HG03097 (cell line): ENCODE measurements around the gene ZDHHC14.
"Not testable (repeated sequence)": the region's sequence is repeated elsewhere in the genome, so short reads cannot be mapped to it uniquely, and the experiment has no call there.

ENCODE experiments used
- ATAC-seq: cut with Tn5 transposase; IDR thresholded peaks from one replicate; pipeline ENCODE4 v1.9.1; 2021; ENCODE audit not compliant: unreplicated experiment, low FRiP score

The ZDHHC14 gene

DNA sequence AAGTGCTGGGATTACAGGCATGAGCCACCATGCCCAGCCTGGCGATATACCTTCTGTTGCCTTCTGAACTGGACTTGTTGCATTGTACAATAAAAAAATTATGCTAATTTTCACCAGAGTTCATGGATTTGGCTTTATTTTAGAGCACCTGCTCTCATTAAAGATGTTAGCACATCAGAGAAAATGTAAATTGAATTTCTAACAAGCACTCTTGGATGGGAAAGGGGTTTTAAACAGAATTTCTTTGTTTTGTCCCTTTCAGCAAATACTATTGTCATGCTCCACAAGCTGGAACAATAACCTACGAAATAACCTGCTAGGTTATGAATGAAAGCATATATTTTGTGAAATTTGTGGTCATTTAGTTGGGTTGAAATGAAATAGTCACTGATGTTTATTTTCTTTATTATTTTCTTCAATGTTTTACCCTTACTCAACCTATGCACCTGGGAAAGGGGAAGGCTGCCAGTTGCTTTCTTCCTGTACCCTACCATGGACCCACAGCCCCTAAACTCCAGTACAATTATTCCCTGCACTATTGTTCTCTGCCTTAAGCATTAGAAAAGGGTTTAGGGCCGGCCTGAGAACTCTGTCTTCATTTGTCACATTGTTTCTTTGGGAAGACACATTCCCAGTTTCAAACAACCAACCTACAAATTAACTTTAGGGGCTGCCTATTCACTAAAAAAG, 22.2 kb downstream of the ZDHHC14 start:
- ATAC-seq = no peak

DNA sequence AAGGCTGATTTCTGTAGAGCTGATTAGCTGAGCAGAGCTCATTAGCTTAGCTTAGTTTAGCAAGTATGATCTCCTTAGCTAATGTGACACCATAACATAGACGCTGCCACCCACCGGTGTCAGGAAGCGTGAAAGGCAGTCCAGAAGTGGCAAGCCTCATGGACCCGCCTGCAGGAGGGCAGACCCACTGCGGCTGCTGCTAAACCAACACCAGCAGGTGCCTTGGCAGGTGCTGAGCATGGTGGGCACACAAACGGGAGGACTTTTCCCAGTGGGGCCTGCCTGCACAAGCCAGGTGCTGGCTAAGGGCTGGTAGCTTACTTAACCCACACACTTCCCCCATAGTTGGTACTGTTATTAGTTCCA, 22.7 kb downstream of the ZDHHC14 start:
- no peak for ATAC-seq

DNA sequence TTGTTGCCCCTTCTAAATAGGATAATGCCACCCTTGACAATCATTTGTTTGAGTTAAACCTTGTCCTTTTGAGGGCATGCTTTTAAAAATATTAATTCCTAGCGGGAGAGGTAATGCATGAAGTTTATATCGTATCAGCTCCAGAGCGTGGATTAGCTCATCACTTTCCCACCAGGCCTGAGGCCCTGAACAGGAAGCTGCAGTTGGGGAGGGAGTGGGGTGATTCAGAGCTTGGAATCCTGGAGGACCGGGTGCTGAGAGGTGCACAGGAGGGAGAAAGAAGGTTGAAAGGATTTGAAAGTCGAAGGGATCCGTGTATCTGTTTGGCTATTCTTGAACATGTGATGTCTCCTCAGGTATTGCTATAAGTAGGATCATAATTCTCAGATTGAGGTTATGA, 25.0 kb downstream of the ZDHHC14 start:
- ATAC-seq = no peak

DNA sequence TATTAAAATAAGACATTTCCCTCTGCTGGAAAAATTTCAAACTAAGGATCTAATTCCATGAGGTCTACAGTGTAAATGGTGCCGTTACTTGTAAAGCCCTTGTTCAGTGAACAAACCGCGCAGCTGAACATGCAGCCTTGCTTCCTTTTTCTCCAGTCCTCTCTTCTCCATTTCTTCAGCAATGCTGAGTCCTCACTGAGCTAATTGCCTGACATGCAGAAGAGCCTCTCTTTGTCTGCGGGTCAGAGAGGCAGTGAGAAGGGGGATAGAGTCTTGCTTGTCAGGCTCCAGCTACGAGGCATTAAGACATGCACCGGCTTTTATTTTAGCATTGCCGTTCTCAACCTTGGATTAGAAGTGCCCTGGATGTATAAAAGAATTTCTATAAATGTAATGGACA, 25.7 kb downstream of the ZDHHC14 start:
- ATAC-seq = no peak

DNA sequence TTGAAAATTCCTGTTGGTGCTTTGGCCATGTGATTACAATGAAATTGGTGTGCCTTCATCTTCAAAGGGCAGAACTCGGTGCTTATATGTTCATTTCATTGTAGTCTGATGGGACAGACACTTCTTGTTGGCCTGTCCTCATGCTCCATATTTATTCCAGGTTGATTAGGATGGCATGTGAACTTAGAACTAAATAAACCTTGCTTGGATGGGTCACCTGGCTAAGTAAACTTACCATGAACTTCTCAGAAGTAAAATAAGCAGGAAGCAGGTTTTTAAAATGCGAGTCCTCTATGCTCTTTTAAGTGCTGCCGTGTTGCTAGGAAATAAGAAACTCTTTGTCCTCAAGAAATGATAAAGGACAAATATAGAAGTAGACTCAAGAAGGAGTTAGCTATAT, 26.7 kb downstream of the ZDHHC14 start:
- ATAC-seq = no peak

DNA sequence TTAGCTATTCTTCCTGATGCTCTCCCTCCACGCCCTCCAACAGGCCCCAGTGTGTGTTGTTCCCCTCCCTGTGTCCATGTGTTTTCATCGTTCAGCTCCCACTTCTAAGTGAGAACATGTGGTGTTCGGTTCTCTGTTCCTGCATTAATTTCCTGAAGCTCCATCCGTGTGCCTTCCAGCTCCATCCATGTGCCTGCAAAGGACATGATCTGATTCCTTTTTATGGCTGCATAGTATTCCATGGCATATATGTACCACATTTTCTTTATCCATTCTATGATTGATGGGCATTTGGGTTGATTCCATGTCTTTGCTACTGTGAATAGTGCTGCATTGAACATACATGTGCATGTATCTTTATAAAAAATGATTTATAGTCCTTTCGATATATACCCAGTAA, 27.4 kb downstream of the ZDHHC14 start:
- ATAC-seq = not testable (repeated sequence)

DNA sequence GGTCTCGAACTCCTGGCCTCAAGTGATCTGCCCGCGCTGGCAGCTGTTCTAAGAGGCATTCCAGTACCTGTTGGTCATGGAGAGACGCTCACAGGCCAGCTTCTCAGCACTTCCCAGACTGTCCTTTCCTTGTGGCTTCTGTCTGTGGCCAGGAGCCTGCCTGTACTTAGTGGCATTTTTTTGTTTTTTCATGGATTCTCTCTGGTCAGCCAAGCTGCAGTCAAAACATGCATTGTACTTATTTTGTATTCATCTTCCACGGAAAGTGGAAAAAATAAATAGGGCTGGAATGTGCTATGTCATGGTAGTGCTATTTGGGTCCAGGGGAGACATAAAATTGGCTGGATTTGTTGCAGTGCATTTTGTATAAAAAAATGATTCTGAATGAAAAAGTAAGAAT, 29.1 kb downstream of the ZDHHC14 start:
- ATAC-seq = no peak

DNA sequence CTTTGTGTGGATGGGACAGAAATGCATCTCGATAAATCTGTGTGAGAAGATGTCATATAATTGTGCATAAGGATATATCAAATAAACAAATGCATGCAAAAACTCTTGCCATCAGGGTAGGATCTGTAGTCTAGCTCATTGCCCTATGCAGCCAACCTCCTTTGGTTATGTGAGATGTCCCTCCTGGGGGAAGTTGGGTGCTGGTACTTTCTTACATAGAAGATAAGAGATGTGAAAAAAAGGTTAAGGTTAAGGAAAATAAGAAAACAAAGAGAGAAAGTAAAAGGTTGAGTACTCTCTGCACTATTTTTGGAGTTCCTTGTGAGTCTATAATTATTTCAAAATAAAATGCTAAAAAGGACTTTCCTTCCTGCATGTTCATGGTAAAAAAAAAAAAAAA, 30.4 kb downstream of the ZDHHC14 start:
- ATAC-seq = no peak

DNA sequence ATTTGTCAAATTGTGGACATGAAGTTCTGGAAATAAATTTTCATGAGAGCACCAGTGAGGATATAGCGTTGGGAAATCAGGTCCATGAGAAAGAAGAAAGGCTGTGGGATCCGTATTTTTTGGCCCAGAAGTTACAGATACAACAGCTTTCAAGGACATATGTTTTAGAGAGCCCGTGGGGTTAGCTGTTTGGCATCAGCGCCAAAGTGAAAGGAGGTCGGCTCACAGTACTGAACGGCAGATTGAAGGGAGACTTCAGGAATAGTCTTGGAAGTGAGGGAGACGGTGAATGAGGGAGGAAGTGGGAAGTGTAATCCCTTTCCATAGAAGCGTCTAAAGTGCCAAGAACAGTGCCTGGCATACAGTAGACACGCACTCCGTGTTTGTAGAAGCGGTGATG, 31.8 kb downstream of the ZDHHC14 start:
- ATAC-seq = no peak

DNA sequence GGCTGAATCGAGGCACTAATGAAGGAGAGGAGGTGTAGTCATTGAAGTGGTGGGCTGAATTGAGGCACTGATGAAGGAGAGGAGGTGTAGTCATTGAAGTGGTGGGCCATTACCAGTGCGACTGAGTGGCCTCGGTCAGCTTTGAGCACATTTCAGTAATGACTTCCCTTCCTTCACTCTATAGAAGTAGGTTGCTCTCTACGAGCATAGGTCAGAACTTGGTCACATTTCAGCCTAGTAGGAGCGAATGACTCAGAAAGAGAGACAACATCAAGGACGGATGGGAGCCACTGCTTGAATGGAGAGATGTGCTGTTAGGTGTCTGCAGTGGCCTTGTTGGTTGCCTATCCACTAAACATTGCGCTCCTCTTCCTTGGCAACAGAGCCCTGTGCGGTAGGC, 39.5 kb downstream of the ZDHHC14 start:
- no peak for ATAC-seq

DNA sequence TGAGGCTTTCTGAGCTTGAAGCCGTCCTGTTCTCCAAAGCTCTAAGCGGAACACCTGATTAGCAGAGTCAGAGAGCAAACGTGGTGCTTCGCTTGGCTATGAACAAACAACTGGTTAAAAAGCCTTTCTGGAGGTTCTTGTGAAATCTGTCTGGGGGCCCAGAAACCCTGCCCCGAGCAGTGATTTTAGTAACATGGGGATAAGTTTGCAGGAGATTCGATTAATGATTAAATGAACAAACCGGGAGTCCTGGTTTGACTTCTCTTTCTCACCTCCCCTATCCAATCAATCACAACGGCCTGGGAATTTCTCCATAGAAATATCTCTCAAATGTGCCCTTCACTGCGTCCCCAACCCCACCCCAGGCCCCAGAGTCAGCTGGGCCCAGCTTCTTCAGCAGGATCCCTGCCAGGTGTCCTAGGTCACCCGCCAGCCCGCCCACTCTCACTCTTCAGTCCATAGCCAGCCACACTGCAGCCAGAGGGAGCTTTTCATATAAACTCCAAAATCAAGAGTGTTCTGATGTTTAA, 43.6 kb downstream of the ZDHHC14 start:
- ATAC-seq = no peak

DNA sequence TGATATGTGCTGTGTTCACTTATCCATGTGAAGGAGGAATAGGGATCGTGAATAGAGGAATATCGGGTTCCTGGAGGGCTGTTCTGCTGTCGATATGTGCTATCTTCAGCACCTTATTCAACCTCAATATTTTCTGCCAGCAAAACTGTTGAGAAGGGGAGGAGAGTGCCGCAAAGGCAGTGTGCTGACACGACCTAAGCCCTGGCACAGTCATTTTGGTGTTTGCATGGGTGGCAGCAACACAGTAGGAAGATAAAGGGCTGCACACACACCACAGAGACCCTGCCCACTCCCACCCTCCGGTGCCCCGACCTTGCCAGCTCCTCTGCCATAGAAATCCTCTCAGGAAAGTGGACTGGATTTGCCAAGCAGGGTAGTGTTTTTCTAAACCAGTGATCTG, 47.0 kb downstream of the ZDHHC14 start:
- ATAC-seq = no peak

DNA sequence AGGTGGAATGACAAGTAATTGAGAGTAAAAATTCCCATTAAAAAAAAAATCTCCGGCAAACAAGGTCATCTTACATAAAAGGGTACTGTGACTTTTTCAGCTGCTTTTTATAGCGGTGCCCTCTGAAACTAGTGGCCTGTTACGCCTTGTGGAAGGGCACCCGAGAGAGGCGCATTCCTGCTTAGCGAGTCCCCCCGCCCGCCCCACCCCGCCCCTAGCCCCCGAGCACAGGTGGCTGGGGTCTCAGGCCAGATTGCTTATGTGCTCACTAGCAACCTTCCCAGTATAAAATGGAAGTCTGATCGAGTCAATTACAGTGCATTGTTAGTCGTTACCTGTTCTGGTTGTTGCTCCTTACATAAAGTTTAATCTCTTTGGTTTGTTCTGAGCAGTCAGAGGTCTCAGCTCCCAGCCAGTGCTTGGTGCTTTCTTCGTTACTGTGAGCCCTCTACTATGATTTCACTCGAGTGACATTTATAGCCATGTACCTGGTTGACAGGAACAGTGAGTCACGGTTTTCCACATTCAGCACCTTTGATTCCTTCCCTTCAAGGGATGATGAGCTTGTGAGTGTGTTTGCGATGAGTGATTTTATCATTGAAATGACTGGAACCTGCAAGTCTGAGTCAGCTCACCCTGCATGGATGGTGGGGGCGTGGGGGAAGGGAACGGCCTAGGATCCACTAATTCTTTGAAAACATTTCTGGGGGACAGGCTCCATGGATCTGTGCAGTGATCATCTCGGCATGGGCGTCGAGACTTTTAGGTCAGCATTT, 47.6 kb downstream of the ZDHHC14 start:
- ATAC-seq = no peak

DNA sequence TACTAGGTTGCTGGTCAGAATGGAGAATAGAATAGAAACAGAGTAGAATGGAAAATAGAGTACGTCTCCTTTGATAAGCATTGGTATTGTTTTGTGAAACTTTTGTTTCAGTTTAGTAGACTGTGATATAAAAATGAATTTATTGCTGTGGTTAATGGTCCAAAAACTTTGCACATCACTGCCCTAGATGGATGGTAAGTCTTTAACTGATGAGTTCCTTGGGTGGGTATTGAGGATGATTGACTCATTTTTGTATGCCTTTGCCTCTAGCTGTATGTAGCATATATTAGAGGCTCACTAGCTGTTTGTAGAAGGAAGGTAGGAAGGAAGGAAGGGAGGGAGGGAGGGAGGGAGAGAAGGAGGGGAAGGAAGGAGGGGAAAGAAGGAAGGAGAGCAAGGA, 48.3 kb downstream of the ZDHHC14 start:
- no peak for ATAC-seq

DNA sequence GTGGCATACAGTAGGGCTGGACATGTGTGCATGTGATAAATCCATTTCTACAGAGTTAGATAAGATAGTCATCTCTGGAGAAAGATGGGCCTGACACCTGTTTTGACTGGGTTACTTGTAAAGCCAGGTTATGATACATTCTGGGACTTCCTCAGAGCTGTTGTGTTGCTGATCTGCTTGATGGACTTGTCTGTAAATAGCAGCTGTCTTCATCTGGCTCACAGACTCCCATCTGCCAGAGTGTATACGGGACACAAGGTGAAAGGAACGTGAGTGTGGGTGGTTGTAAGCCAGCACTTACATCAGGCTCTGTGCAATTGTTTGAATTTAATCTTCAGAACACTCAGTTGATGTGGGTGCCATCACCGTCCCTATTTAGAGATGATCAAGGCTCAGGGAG, 49.8 kb downstream of the ZDHHC14 start:
- ATAC-seq = no peak

DNA sequence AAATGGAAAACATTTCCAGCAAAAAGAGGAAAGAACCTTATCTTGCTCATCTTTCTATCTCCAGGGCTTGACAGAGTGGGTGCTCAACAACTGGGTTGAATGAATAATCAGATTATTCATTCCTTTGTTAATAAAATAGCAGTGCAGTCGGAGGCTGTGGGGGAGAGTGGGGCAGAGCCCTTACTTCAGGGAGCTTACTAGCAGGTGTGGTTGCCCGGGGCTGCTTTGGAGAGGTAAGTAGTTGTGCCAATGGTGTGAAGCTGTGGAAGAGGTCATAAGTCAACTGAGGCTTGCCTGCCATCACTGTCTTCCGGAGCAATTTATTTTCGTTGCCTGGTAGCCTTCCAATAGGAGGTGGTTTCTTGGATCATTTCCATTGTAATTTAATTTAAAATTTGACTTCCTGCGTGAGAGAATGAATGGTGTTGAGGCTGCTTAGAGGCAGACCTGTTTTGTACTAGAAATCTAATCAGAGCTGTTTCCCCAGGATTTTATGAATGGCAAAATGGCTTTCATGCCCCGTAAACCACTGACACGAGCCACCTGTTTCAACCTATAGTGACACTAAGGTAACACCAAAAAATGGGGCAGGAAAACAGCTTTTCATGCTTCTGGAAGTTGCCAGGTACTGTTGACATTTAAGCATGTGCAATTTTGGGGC, 51.4 kb downstream of the ZDHHC14 start:
- no peak for ATAC-seq

DNA sequence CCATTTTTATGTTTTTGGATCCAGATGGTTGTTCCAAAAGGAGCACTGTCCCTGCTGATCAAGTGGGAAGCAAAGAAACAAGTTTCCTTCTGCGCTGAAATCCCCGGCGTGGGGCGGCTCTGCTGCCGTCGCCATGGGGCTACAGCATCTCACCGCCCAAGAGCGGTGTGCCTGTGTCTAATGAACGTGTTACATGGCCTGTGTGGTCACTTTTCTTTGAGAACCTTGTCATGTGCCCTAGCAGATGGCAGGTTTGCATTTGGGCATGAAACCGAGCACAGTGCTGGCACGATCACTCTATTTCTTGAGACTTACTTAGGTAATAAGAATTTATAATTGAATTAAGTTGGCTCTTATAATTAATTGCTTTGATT, 51.9 kb downstream of the ZDHHC14 start:
- ATAC-seq = no peak

DNA sequence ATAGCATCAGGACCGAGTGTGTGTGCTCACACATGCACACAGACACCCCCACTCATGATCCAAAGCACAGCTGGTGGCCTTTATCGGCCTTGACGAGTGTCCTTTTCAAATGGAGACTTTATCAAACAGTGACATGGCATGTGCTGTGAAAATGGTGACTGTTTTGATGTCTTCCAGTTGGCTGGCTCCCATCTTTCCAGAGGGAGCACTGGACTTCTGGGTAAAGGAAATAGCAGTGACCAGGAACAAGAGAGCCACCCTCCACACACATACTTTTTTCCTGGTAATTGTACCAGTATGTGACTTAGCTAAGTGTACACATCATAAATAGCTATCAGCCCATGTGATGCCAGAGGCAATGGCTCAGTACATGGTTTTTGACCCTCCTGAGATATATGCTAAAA, 52.7 kb downstream of the ZDHHC14 start:
- ATAC-seq = no peak

DNA sequence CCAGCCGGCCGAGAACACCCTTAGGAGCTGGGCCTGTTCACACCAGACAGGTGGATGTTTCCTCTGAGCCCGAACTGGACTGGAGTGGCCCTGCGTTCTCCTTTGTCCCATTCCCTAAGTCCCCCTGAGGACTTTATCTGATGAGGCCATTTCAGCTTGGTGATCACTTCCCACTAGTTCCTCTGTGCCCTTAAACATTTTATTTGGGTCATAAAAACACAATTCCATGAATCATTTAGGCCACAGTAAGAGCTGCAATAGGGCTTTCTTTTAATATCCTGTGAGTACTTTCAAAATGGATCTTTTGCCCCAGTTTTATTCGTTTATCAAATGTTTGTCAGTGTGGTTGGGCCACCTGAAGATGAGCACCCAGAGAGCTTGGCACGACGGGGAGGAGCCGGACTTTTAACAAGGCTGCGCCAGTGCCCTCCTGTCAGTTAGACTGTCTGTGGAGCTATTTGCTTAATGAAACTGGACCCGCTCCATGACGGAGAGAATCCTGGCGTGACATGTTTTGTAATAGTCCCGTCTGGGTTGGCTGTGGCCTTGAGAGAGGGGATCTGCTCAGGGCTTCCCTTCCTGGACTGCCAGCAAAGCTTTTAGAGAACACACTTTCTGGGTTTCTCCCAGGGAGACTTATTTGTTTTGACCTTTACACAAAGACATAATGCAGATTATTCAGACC, 53.5 kb downstream of the ZDHHC14 start:
- ATAC-seq = no peak

DNA sequence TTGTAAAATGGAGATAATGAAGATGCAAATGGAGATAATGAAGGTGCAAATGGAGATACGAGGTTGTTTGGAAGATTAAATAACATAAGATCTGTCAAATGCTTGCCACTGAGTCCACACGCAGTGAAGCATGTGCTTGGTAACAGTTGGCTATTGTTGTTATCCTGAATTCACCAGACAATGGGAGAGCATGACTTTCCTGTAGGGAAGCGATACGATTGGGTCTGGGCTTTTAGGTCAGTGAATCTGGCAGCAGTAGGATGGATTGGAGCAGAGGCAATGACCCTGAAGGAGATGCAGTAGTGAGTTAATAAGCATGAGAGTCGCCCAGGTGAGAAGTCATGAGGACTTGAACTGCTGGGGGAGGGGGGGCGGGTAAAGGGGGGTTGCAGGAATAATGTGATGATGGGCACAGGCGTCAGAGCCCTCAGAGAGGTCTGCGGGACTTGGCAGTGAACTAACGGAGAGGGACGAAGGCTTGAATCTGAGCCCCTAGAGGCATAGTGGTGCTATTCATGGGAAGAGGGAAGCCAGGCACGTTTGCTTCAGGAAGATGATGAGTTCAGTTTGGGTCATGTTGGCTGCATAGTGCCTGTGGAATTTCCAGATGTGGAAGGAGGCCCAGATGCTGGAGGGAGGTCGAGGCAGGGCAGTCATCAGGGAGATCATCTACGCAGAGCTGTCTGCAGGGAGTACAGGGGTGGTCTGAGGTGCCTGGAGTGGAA, 55.4 kb downstream of the ZDHHC14 start:
- ATAC-seq = no peak

DNA sequence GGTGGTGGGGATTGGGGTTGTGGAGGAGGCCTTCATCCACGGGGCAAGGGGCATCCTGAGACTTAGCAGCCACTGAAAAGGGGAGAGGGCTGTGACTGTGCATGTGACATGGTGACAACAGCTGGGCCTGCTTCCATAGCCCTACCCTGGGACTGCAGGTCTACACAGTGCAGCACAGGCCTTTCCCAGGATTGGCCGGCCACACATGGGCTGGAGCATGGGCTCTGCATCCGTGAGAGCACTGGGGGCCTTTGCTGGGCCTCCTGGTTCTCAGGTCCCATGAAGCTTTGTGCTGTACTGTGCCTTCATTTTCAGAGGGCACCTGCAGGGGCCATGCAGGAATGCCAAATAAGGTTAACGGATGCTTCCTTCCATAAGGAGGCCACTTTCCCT, 56.0 kb downstream of the ZDHHC14 start:
- ATAC-seq = no peak
